ENCODE measurements around the gene MRPL34. TPM values are rescaled to one million over a fixed set of nuclear protein-coding genes. Genes with fewer than 3 reads are reported as not detected.

Gene MRPL34
- total RNA-seq: 84.9 TPM
- long read RNA-seq, transcript MRPL34-201 (2 exons, 968 nt): major isoform, 40 of 44 reads
- long read RNA-seq, partial matches to known transcripts: 0 of 44 reads
- long read RNA-seq, other reads (novel, unspliced or antisense): 3 of 44 reads

- H3K27me3 ChIP-seq: no peaks in the 10 kb centered on the region
- TF ChIP-seq, protein P1, sequence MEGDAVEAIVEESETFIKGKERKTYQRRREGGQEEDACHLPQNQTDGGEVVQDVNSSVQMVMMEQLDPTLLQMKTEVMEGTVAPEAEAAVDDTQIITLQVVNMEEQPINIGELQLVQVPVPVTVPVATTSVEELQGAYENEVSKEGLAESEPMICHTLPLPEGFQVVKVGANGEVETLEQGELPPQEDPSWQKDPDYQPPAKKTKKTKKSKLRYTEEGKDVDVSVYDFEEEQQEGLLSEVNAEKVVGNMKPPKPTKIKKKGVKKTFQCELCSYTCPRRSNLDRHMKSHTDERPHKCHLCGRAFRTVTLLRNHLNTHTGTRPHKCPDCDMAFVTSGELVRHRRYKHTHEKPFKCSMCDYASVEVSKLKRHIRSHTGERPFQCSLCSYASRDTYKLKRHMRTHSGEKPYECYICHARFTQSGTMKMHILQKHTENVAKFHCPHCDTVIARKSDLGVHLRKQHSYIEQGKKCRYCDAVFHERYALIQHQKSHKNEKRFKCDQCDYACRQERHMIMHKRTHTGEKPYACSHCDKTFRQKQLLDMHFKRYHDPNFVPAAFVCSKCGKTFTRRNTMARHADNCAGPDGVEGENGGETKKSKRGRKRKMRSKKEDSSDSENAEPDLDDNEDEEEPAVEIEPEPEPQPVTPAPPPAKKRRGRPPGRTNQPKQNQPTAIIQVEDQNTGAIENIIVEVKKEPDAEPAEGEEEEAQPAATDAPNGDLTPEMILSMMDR (IDR thresholded peaks at IDR 0.05): peak; percentile 89
- ATAC-seq (peak; percentile 75), DNase-seq (peak; percentile 99)
- peak within 1 kb of the TSS; percentile 94 for H3K27ac ChIP-seq
- no peaks in the 10 kb centered on the region for H3K36me3 ChIP-seq
- H3K9me3 ChIP-seq: no peaks in the 10 kb centered on the region
- H3K4me1 ChIP-seq: peaks cover 43% of the 10 kb centered on the region
- peak within 1 kb of the TSS; percentile 90 for H3K4me3 ChIP-seq
- intact Hi-C loops (cut with DNase I): no loop called here
Observed at GRCh38 chr19:17305517-17306284, at the start of gene MRPL34. Gene MRPL34, plus strand, starts transcription at chr19:17305872. Its CDS starts 21 bp downstream, at chr19:17305893.

DNA sequence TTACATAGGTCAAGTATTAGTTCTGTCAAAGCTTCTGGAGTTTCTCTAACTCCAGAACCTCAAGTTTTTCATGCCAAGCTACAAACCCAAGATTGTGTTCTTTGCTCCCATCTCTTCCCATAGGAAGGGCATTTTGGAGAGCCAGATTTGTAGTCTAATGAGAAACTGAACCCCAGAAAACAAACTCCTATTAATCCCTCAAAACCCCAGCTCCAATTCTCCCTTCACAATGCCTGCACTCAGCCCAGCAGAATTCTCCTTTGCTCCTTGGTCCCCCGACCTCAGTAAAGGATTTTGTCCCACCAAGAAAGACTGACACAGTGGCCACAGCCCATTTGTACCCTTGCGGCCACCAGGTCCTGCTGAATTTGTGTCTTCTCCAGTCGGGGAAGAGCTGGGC is 49.5 kb upstream of the MRPL34 start:
- DNase-seq: no peak
- no peaks in the 10 kb centered on the region for H3K4me1 ChIP-seq
- H3K9me3 ChIP-seq: no peaks in the 10 kb centered on the region
- H3K36me3 ChIP-seq: no peaks in the 10 kb centered on the region
- no peaks in the 10 kb centered on the region for H3K27me3 ChIP-seq
- intact Hi-C loops (cut with DNase I): no loop called here
- ATAC-seq: no peak
- H3K4me3 ChIP-seq: no peak overlapping the region
- TF ChIP-seq, protein P1 (IDR thresholded peaks at IDR 0.05): no peak
- no peak overlapping the region for H3K27ac ChIP-seq

DNA sequence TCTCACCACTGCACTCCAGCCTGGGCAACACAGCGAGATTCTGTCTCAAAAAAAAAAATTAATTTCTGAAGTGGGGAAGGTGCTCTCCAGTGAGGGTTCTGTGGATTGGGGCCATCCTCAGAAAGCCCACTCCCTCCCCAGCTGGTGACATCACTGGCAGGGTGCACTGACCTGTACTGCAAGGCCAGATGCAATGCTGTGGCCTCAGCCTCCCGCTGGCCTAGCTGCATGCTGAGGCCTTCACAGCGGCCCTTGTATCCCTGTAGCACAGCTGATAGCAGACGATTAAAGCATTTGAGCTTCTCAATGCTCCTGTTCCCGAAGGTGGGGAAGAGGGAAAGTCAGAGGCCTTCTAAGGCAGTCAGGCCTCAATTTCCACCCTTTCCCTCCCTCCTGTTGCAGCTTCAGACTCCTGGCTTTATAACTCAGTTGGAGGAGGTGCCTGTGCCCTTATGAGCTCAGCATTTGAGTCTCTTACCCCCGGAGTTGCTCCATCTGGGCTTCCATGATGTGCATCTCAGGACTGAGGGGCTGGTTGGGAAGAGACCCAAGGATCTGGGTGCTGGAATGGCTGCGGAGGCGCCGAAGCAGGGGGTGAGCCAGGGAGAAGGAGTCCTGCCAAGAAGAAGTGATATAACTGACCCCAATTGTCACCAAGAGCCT is 46.4 kb upstream of the MRPL34 start:
- no peaks in the 10 kb centered on the region for H3K36me3 ChIP-seq
- no peaks in the 10 kb centered on the region for H3K27me3 ChIP-seq
- no peak for DNase-seq
- no peaks in the 10 kb centered on the region for H3K4me1 ChIP-seq
- intact Hi-C loops (cut with DNase I): no loop called here
- H3K27ac ChIP-seq: no peak overlapping the region
- no peaks in the 10 kb centered on the region for H3K9me3 ChIP-seq
- TF ChIP-seq, protein P1 (IDR thresholded peaks at IDR 0.05): no peak
- no peak for ATAC-seq
- H3K4me3 ChIP-seq: no peak overlapping the region

GRCh38 chr19:17259934-17260333 is 45.7 kb upstream of the MRPL34 start:
- no peak overlapping the region for H3K27ac ChIP-seq
- no peak overlapping the region for H3K4me3 ChIP-seq
- H3K4me1 ChIP-seq: no peaks in the 10 kb centered on the region
- intact Hi-C loops (cut with DNase I): no loop called here
- DNase-seq: no peak
- no peaks in the 10 kb centered on the region for H3K9me3 ChIP-seq
- H3K27me3 ChIP-seq: no peaks in the 10 kb centered on the region
- ATAC-seq: no peak
- TF ChIP-seq, protein P1 (IDR thresholded peaks at IDR 0.05): no peak
- H3K36me3 ChIP-seq: no peaks in the 10 kb centered on the region

- no peak overlapping the region for H3K4me3 ChIP-seq
- H3K36me3 ChIP-seq: no peaks in the 10 kb centered on the region
- TF ChIP-seq, protein P1 (IDR thresholded peaks at IDR 0.05): peak; percentile 97
- H3K27me3 ChIP-seq: no peaks in the 10 kb centered on the region
- intact Hi-C loops (cut with DNase I): no loop called here
- no peaks in the 10 kb centered on the region for H3K9me3 ChIP-seq
- no peaks in the 10 kb centered on the region for H3K4me1 ChIP-seq
- no peak overlapping the region for H3K27ac ChIP-seq
- peak; percentile 97 for ATAC-seq
- DNase-seq: peak; percentile 94
Observed at GRCh38 chr19:17260842-17261325, 44.8 kb upstream of the MRPL34 start.
